ENCODE results near the gene GATAD2B.

- TF ChIP-seq CTCF (IDR thresholded peaks at IDR 0.05 in 8 of 11, conservative IDR thresholded peaks at IDR 0.05 in 3 of 11) (no peak), POLR2A (IDR thresholded peaks at IDR 0.05) (no peak)
These were observed 34.2 kb downstream of the GATAD2B start for GRCh38 chr1:153888533-153888932.
